Esophagus squamous epithelium (tissue), 5 donors: ENCODE data around the gene CCDC33. TPM values are rescaled to one million over a fixed set of nuclear protein-coding genes. Genes with fewer than 3 reads are reported as not detected.

Experiments
- DNase-seq: peaks from one replicate; lab custom pipeline; 2025; lab: John Stamatoyannopoulos, UW
- H3K27ac ChIP-seq, 4 donors: fragments of 200-600 bp; sonication (generic); one replicate each; pipeline ENCODE4 v1.5.1; 2016 to 2019; ENCODE audit warnings: mild to moderate bottlenecking in 1 of 4
- H3K27me3 ChIP-seq, 4 donors: fragments of 200-600 bp; sonication (generic); 1 replicate in 3 of 4; 2 replicates in 1 of 4; pipeline versions ENCODE4 v1.5.1 to v1.6.0; 2017 to 2021; ENCODE audit warnings: antibody characterized with exemption in 1 of 4
- H3K36me3 ChIP-seq, 3 donors: fragments of 200-600 bp; sonication (generic); one replicate each; pipeline ENCODE4 v1.5.1; 2016 to 2019
- H3K4me1 ChIP-seq, 3 donors: fragments of 200-600 bp; sonication (generic); one replicate each; pipeline ENCODE4 v1.5.1; 2017 to 2019
- H3K4me3 ChIP-seq, 4 donors: fragments of 200-600 bp; sonication (generic); 1 replicate in 3 of 4; 2 replicates in 1 of 4; pipeline ENCODE4 v1.5.1; 2016 to 2019; ENCODE audit warnings: mild to moderate bottlenecking in 2 of 4, moderate library complexity in 1 of 4
- H3K9me3 ChIP-seq, 3 donors: fragments of 200-600 bp; sonication (generic); one replicate each; pipeline ENCODE4 v1.5.1; 2016 to 2019
- POLR2A ChIP-seq, 4 donors: fragments of 450-650 bp; IDR thresholded peaks; one replicate each; pipeline ENCODE4 v1.6.1; 2017; ENCODE audit warnings: antibody characterized with exemption in 4 of 4, mild to moderate bottlenecking in 4 of 4, moderate library complexity in 3 of 4
- WGBS, 2 donors: methylation state at CpG; one replicate each; pipeline ENCODE4 v1.1.5; 2018; 5-methylcytosine and 5-hydroxymethylcytosine counted together
- intact Hi-C: fragments of 100-400 bp; cut with DNase I; formaldehyde crosslinking; loops from one replicate; pipeline ENCODE4 v1.15.0; 2022
- total RNA-seq, 4 donors: library from RNA; depleted of rRNA; stranded (reverse); fragments of >200 nt; gene quantifications; one replicate each; pipeline ENCODE4 v1.1.0, GENCODE V29; 2016
- TF ChIP-seq, protein P1 (sequence below), 6 experiments: fragments of 450-650 bp in 4 of 6; fragments of 200-600 bp in 2 of 6; sonication (generic) in 2 of 6; IDR thresholded peaks; one replicate each; pipeline ENCODE4 v1.5.1; 2016 to 2019; ENCODE audit warnings: antibody characterized with exemption in 6 of 6, mild to moderate bottlenecking in 4 of 6, moderate library complexity in 4 of 6
- donor health status: DM: yes; HTN: yes; CAD: no.

CCDC33 gene
- total RNA-seq, 4 donors from 2014 or later = not detected

DNA sequence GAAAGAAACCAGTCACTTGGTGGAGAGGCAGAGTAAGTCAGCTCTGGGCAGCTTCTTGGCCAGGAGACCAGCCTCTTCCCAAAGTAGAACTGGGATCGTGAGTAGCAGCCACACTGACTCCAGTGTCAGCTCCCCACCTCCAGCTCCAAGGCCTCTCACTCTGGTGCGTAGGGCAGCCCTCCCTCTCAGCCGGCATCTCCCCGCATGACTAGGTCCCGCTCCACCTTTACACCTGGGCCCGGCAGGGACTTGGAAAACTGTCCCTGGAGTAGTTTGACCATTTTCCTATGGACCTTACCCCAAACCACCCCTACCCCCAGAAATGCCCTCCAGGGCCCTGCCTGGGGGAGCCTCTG, 36.9 kb upstream of the CCDC33 start:
- Histone ChIP-seq H3K27me3 (peaks cover 0 to 4% (median 0%) of the 10 kb centered on the region in 4 donors), H3K4me3 (no peak overlapping the region), H3K4me1 (peaks cover 11 to 99% (median 58%) of the 10 kb centered on the region in 3 donors), H3K27ac (no peak overlapping the region), H3K36me3 (no peaks in the 10 kb centered on the region), H3K9me3 (no peaks in the 10 kb centered on the region)
- intact Hi-C loops = no loop called here
- DNase-seq = no peak
- TF ChIP-seq, protein P1, sequence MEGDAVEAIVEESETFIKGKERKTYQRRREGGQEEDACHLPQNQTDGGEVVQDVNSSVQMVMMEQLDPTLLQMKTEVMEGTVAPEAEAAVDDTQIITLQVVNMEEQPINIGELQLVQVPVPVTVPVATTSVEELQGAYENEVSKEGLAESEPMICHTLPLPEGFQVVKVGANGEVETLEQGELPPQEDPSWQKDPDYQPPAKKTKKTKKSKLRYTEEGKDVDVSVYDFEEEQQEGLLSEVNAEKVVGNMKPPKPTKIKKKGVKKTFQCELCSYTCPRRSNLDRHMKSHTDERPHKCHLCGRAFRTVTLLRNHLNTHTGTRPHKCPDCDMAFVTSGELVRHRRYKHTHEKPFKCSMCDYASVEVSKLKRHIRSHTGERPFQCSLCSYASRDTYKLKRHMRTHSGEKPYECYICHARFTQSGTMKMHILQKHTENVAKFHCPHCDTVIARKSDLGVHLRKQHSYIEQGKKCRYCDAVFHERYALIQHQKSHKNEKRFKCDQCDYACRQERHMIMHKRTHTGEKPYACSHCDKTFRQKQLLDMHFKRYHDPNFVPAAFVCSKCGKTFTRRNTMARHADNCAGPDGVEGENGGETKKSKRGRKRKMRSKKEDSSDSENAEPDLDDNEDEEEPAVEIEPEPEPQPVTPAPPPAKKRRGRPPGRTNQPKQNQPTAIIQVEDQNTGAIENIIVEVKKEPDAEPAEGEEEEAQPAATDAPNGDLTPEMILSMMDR (IDR thresholded peaks at IDR 0.05) = no peak
- TF ChIP-seq POLR2A (IDR thresholded peaks at IDR 0.05) = no peak
- WGBS, 2 donors = 88 to 96% methylated on average over 3 to 5 of the region's 6 CpGs

DNA sequence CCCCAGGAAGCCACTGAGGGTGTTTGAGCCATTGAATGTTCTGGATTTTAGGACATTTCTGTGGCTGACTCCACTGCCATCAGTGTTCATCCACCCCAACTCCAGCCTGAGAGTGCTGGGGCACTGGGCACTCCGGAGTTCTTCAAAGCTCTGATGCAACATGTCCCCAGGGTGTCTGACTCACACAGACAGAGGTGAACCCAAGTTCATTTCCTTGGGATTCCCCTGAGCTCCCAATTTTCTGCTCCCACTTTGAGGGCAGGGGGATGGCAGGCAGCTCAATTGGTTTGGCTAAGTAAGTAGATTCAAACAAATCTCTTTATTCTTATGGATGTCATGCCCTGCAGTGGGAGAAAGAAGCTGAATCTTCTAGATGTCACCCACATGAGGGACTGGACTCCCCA, 35.7 kb upstream of the CCDC33 start:
- Histone ChIP-seq H3K27ac (peak overlapping the region in 2 of 4 donors; percentile 32 to 58), H3K4me3 (no peak overlapping the region), H3K9me3 (no peaks in the 10 kb centered on the region), H3K27me3 (peaks cover 0 to 4% (median 0%) of the 10 kb centered on the region in 4 donors), H3K4me1 (peaks cover 11 to 99% (median 58%) of the 10 kb centered on the region in 3 donors), H3K36me3 (no peaks in the 10 kb centered on the region)
- intact Hi-C loops = no loop called here
- TF ChIP-seq, protein P1 (IDR thresholded peaks at IDR 0.05) = no peak
- no peak for TF ChIP-seq POLR2A (IDR thresholded peaks at IDR 0.05)
- DNase-seq = no peak
- WGBS, 2 donors = 0% methylated on average over 1 of the region's 1 CpG

DNA sequence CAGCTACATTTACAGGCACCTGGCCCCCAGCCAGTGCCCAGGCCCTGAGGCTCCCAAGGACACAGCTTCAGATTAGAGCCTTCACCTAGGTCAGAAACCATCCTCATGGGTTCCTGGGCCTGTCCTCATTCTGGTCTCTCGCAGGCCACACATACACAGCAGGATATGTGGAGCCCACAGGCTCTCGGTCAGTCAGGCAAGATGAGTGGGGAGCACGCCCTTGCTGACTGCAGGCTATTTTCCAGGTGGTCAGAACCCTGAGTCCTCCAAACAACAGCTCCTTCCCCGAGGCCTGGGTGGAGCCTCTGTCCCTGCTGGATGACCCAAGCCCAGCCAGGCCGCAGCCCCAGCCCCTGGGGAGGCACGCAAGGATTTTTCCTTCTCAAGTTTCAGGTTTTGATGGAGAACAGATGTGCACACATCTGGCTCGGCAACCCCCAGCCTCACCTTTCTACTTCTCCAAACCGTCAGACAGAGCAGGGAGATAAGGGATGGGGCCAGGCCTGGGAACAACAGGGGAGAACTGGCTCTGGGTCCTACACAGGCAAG, 35.2 kb upstream of the CCDC33 start:
- TF ChIP-seq POLR2A (IDR thresholded peaks at IDR 0.05) = no peak
- TF ChIP-seq, protein P1 (IDR thresholded peaks at IDR 0.05) = no peak
- peaks cover 0 to 4% (median 0%) of the 10 kb centered on the region in 4 donors for H3K27me3 ChIP-seq
- no peak overlapping the region for H3K4me3 ChIP-seq
- intact Hi-C loops = no loop called here
- WGBS, 2 donors = 63 to 79% methylated on average over 3 to 5 of the region's 8 CpGs
- peaks cover 11 to 98% (median 53%) of the 10 kb centered on the region in 3 donors for H3K4me1 ChIP-seq
- H3K9me3 ChIP-seq = no peaks in the 10 kb centered on the region
- no peak for DNase-seq
- peak overlapping the region; percentile 11 to 58 (median 31) for H3K27ac ChIP-seq
- H3K36me3 ChIP-seq = no peaks in the 10 kb centered on the region

DNA sequence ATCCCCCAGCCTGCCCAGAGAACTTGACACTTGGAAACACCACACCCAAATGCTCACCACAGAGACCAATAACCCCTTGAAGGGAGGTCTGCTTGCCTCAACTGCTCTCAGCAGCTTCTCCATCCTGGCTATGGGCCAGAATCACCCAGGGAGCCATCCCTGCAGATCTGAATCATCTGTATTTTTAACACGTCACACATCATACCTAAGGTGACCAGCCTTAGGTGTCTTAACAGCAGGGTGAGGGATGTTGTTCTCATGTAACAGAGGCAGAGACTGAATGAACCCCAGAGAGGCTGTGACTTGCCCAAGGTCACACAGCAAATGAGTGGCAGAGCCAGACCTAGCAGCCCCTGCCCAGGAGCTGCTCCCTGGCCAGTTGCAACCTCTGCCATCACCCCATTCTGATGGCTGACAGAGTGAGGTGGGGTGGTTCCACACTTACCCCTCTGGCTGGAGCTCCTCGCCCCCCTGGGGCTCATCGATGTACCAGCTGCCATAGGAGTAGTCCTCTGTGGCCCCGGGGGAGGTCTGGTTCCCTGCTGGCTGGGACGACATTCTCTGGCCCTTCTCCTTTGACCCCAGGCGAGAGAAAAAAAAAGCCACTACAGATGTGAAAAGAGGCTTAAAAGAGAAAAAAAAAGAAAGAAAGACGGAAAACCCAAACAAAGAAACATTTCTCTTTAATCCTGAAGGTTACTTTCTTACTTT, 34.3 kb upstream of the CCDC33 start:
- H3K36me3 ChIP-seq = no peaks in the 10 kb centered on the region
- H3K4me3 ChIP-seq = no peak overlapping the region
- intact Hi-C loops = no loop called here
- no peak for DNase-seq
- peaks cover 5 to 89% (median 44%) of the 10 kb centered on the region in 3 donors for H3K4me1 ChIP-seq
- H3K9me3 ChIP-seq = no peaks in the 10 kb centered on the region
- H3K27me3 ChIP-seq = peaks cover 0 to 9% (median 0%) of the 10 kb centered on the region in 4 donors
- H3K27ac ChIP-seq = peak overlapping the region in 1 of 4 donors; percentile 58
- WGBS, 2 donors = 48 to 61% methylated on average over 2 to 3 of the region's 7 CpGs
- TF ChIP-seq POLR2A (IDR thresholded peaks at IDR 0.05) = no peak
- TF ChIP-seq, protein P1 (IDR thresholded peaks at IDR 0.05) = no peak
